Measurements from ENCODE around the gene GRIK1. TPM values are rescaled to one million over a fixed set of nuclear protein-coding genes. Genes with fewer than 3 reads are reported as not detected.

The GRIK1 gene
- polyA plus RNA-seq, 1 donor (not counting 4 experiments of a cell fraction or from before 2014, with no cell fraction given): not detected

DNA sequence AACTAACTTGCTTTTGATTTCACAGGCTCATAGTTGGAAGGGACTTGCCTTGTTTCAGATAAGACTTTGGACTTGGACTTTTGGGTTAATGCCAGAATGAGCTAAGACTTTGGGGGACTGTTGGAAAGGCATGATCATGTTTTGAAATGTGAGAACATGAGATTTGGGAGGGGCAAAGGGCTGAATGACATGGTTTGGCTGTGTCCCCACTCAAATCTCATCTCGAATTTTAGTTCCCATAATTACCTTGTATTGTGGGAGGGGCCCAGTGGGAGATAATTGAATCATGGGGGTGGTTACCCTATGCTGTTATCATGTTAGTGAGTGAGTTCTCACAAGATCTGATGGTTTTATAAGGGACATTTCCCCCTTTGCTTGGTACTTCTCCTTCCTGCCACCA lies 222.1 kb downstream of the GRIK1 start:
- Histone ChIP-seq H3K36me3 (ENCODE audit: control insufficient read depth in 2 of 2, extremely low read depth in 1 of 2, insufficient read depth in 2 of 2, low read length in 2 of 2) (no peaks in the 10 kb centered on the region), H3K9ac (ENCODE audit: control insufficient read depth, extremely low read depth, insufficient read depth, low read length) (no peak overlapping the region), H3K4me2 (ENCODE audit: control insufficient read depth, extremely low read depth, insufficient read depth, low read depth, low read length) (no peak overlapping the region), H2AFZ (ENCODE audit: control insufficient read depth, low read length) (no peak overlapping the region), H3K9me3 (ENCODE audit: control insufficient read depth, low read depth, low read length) (no peaks in the 10 kb centered on the region), H4K20me1 (ENCODE audit: control insufficient read depth, extremely low read depth, insufficient read depth, low read length) (no peaks in the 10 kb centered on the region), H3K9me1 (ENCODE audit: control insufficient read depth, extremely low read depth, insufficient read depth, low read length) (no peaks in the 10 kb centered on the region), H3K4me3 (ENCODE audit: control insufficient read depth in 2 of 3, extremely low read depth in 1 of 3, insufficient read depth in 2 of 3, low read depth in 1 of 3, low read length in 3 of 3) (no peak overlapping the region), H3K27ac (ENCODE audit: control insufficient read depth, insufficient read depth, low read length) (no peak overlapping the region), H3K27me3 (ENCODE audit: control insufficient read depth, extremely low read depth, insufficient read depth, low read length) (no peaks in the 10 kb centered on the region), H3K79me2 (ENCODE audit: control insufficient read depth, insufficient read depth, low read length) (no peaks in the 10 kb centered on the region), H3K4me1 (ENCODE audit: control insufficient read depth, extremely low read depth, insufficient read depth, low read length) (peaks cover 3% of the 10 kb centered on the region)
- FAIRE-seq (no peak), DNase-seq (ENCODE audit: low read depth, low spot score) (no peak)
- dilution Hi-C loops (cut with MboI; ENCODE audit: extremely low pct_ligation_motif_present, low sequenced_read_pairs): no loop called here
- TF ChIP-seq, protein P1, sequence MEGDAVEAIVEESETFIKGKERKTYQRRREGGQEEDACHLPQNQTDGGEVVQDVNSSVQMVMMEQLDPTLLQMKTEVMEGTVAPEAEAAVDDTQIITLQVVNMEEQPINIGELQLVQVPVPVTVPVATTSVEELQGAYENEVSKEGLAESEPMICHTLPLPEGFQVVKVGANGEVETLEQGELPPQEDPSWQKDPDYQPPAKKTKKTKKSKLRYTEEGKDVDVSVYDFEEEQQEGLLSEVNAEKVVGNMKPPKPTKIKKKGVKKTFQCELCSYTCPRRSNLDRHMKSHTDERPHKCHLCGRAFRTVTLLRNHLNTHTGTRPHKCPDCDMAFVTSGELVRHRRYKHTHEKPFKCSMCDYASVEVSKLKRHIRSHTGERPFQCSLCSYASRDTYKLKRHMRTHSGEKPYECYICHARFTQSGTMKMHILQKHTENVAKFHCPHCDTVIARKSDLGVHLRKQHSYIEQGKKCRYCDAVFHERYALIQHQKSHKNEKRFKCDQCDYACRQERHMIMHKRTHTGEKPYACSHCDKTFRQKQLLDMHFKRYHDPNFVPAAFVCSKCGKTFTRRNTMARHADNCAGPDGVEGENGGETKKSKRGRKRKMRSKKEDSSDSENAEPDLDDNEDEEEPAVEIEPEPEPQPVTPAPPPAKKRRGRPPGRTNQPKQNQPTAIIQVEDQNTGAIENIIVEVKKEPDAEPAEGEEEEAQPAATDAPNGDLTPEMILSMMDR (optimal IDR thresholded peaks at IDR 0.05 in 1 of 3, IDR thresholded peaks at IDR 0.05 in 1 of 3, conservative IDR thresholded peaks at IDR 0.05 in 1 of 3; ENCODE audit: extremely low read depth in 1 of 3, insufficient read depth in 2 of 3, low read length in 3 of 3): no peak
- TF ChIP-seq EZH2 (IDR thresholded peaks at IDR 0.05; ENCODE audit: low read length): no peak

DNA sequence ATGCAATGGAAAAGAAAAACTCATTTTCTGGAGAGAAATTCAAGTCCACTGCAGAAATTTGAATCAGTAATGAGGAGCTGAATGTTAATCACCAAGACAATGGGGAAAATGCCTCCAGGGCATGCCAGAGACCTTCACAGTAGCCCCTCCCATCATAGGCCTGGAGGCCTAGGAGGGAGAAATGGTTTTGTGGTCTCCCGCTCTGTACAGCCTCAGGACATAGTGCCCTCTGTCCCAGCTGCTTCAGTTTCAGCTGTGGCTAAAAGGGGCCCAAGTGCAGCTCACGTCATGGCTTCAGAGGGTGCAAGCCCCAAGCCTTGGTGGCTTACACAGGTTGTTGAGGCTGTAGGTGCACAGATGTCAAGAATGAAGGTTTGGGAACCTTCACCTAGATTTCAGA lies 223.0 kb downstream of the GRIK1 start:
- H3K4me3 ChIP-seq (ENCODE audit: control insufficient read depth in 2 of 3, extremely low read depth in 1 of 3, insufficient read depth in 2 of 3, low read depth in 1 of 3, low read length in 3 of 3): no peak overlapping the region
- H3K4me2 ChIP-seq (ENCODE audit: control insufficient read depth, extremely low read depth, insufficient read depth, low read depth, low read length): no peak overlapping the region
- H3K27me3 ChIP-seq (ENCODE audit: control insufficient read depth, extremely low read depth, insufficient read depth, low read length): no peaks in the 10 kb centered on the region
- FAIRE-seq (no peak), DNase-seq (ENCODE audit: low read depth, low spot score) (no peak)
- peaks cover 3% of the 10 kb centered on the region for H3K4me1 ChIP-seq (ENCODE audit: control insufficient read depth, extremely low read depth, insufficient read depth, low read length)
- H3K9ac ChIP-seq (ENCODE audit: control insufficient read depth, extremely low read depth, insufficient read depth, low read length): no peak overlapping the region
- H3K36me3 ChIP-seq (ENCODE audit: control insufficient read depth in 2 of 2, extremely low read depth in 1 of 2, insufficient read depth in 2 of 2, low read length in 2 of 2): no peaks in the 10 kb centered on the region
- H3K79me2 ChIP-seq (ENCODE audit: control insufficient read depth, insufficient read depth, low read length): no peaks in the 10 kb centered on the region
- no peak for TF ChIP-seq EZH2 (IDR thresholded peaks at IDR 0.05; ENCODE audit: low read length)
- TF ChIP-seq, protein P1 (optimal IDR thresholded peaks at IDR 0.05 in 1 of 3, IDR thresholded peaks at IDR 0.05 in 1 of 3, conservative IDR thresholded peaks at IDR 0.05 in 1 of 3; ENCODE audit: extremely low read depth in 1 of 3, insufficient read depth in 2 of 3, low read length in 3 of 3): no peak
- H3K27ac ChIP-seq (ENCODE audit: control insufficient read depth, insufficient read depth, low read length): no peak overlapping the region
- no peaks in the 10 kb centered on the region for H3K9me1 ChIP-seq (ENCODE audit: control insufficient read depth, extremely low read depth, insufficient read depth, low read length)
- H4K20me1 ChIP-seq (ENCODE audit: control insufficient read depth, extremely low read depth, insufficient read depth, low read length): no peaks in the 10 kb centered on the region
- no peak overlapping the region for H2AFZ ChIP-seq (ENCODE audit: control insufficient read depth, low read length)
- dilution Hi-C loops (cut with MboI; ENCODE audit: extremely low pct_ligation_motif_present, low sequenced_read_pairs): no loop called here
- no peaks in the 10 kb centered on the region for H3K9me3 ChIP-seq (ENCODE audit: control insufficient read depth, low read depth, low read length)

Data from keratinocyte (primary cell).